Measurements from ENCODE around the gene AARSD1.

DNA sequence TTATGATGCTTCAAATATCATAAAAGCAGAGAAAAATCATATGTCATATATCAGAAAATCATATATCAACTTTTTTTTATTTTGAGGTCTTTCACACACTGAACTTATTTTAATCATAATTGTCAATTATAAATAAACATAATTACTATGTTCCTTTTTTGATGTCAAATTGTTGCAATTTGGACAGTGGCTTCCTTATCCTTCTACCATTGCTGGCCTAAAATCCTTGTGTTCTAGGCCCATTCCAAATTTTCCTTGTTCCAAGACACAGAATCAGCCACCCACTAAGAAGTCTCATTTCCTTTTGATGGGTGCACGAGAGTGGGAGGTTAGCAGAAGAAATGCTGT is 34.8 kb downstream of the AARSD1 start:
- TF ChIP-seq, protein P1, sequence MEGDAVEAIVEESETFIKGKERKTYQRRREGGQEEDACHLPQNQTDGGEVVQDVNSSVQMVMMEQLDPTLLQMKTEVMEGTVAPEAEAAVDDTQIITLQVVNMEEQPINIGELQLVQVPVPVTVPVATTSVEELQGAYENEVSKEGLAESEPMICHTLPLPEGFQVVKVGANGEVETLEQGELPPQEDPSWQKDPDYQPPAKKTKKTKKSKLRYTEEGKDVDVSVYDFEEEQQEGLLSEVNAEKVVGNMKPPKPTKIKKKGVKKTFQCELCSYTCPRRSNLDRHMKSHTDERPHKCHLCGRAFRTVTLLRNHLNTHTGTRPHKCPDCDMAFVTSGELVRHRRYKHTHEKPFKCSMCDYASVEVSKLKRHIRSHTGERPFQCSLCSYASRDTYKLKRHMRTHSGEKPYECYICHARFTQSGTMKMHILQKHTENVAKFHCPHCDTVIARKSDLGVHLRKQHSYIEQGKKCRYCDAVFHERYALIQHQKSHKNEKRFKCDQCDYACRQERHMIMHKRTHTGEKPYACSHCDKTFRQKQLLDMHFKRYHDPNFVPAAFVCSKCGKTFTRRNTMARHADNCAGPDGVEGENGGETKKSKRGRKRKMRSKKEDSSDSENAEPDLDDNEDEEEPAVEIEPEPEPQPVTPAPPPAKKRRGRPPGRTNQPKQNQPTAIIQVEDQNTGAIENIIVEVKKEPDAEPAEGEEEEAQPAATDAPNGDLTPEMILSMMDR (IDR thresholded peaks at IDR 0.05): no peak
- TF ChIP-seq POLR2A (IDR thresholded peaks at IDR 0.05): no peak
- no peak for TF ChIP-seq POLR2AphosphoS5 (IDR thresholded peaks at IDR 0.05)
- no peak for TF ChIP-seq EP300 (IDR thresholded peaks at IDR 0.05)
